Astrocyte (in vitro differentiated cells and primary cell): Measurements from ENCODE around the gene HECW1. TPM values are rescaled to one million over a fixed set of nuclear protein-coding genes. Genes with fewer than 3 reads are reported as not detected.

Experiments
- DNase-seq: peaks from one replicate; pipeline ENCODE4 v3.0.0-alpha.2; 2010; ENCODE audit warnings: low read depth
- FAIRE-seq: peaks from 2 replicates; lab custom pipeline; 2011; peaks lifted over from hg19 to GRCh38; lab: Jason Lieb, UNC
- H2AFZ ChIP-seq: 2 replicates; pipeline ENCODE4 v1.6.0; 2012; ENCODE audit warnings: low read depth, low read length, inconsistent platforms
- H3K27ac ChIP-seq: 2 replicates; pipeline ENCODE4 v1.5.1; 2011; ENCODE audit warnings: low read depth, low read length, inconsistent platforms
- H3K27me3 ChIP-seq: 2 replicates; pipeline ENCODE4 v1.6.0; 2011; ENCODE audit warnings: low read length, inconsistent platforms; ENCODE audit not compliant: insufficient read depth
- H3K36me3 ChIP-seq: 2 replicates; pipeline ENCODE4 v1.5.1; 2011; ENCODE audit warnings: low read length, inconsistent platforms; ENCODE audit not compliant: insufficient read depth
- H3K4me1 ChIP-seq: 2 replicates; pipeline ENCODE4 v1.5.1; 2011; ENCODE audit warnings: low read length, inconsistent platforms; ENCODE audit not compliant: insufficient read depth
- H3K4me2 ChIP-seq: 2 replicates; pipeline ENCODE4 v1.6.0; 2012; ENCODE audit warnings: low read length, inconsistent platforms
- H3K4me3 ChIP-seq: 2 replicates; pipeline ENCODE4 v1.5.1; 2011; ENCODE audit warnings: low read depth, mild to moderate bottlenecking, low read length, inconsistent platforms; ENCODE audit not compliant: insufficient read depth
- H3K79me2 ChIP-seq: 2 replicates; pipeline ENCODE4 v1.6.0; 2012; ENCODE audit warnings: mild to moderate bottlenecking, low read length, inconsistent platforms; ENCODE audit not compliant: insufficient read depth
- H3K9ac ChIP-seq: 2 replicates; pipeline ENCODE4 v1.6.0; 2012; ENCODE audit warnings: mild to moderate bottlenecking, low read length, inconsistent platforms
- H3K9me3 ChIP-seq: 2 replicates; pipeline ENCODE4 v1.5.1; 2012; ENCODE audit warnings: low read depth, mild to moderate bottlenecking, low read length, inconsistent platforms; ENCODE audit not compliant: insufficient read depth
- H4K20me1 ChIP-seq: 2 replicates; pipeline ENCODE4 v1.6.0; 2012; ENCODE audit warnings: low read length, inconsistent platforms; ENCODE audit not compliant: insufficient read depth
- H3K27ac Mint-ChIP-seq: one replicate; pipeline ENCODE4 v1.8.0; 2021; ENCODE audit warnings: mild to moderate bottlenecking, mixed read lengths; ENCODE audit not compliant: unreplicated experiment
- H3K27me3 Mint-ChIP-seq: one replicate; pipeline ENCODE4 v1.8.0; 2021; ENCODE audit warnings: low read depth, mixed read lengths; ENCODE audit not compliant: unreplicated experiment
- H3K36me3 Mint-ChIP-seq: one replicate; pipeline ENCODE4 v1.8.0; 2021; ENCODE audit warnings: low read depth, mixed read lengths; ENCODE audit not compliant: unreplicated experiment
- H3K4me1 Mint-ChIP-seq: one replicate; pipeline ENCODE4 v1.8.0; 2021; ENCODE audit warnings: low read depth, mixed read lengths; ENCODE audit not compliant: unreplicated experiment
- H3K4me3 Mint-ChIP-seq: one replicate; pipeline ENCODE4 v1.8.0; 2021; ENCODE audit warnings: mild to moderate bottlenecking, moderate library complexity, mixed read lengths; ENCODE audit not compliant: unreplicated experiment
- H3K9me3 Mint-ChIP-seq: one replicate; pipeline ENCODE4 v1.8.0; 2021; ENCODE audit warnings: mild to moderate bottlenecking, mixed read lengths; ENCODE audit not compliant: unreplicated experiment
- EZH2 ChIP-seq: IDR thresholded peaks from 2 replicates; pipeline ENCODE4 v1.6.1; 2012; ENCODE audit warnings: mild to moderate bottlenecking, low read length, inconsistent platforms; ENCODE audit not compliant: insufficient read depth
- total RNA-seq: library from RNA; stranded (reverse); gene quantifications from 2 replicates; pipeline ENCODE4 v1.2.1, GENCODE V29; 2021
- TF ChIP-seq, protein P1 (sequence below): IDR thresholded peaks from 2 replicates; pipeline ENCODE4 v1.5.1; 2011; ENCODE audit warnings: low read depth, mild to moderate bottlenecking, inconsistent platforms, low read length, moderate library complexity; ENCODE audit not compliant: insufficient read depth

The HECW1 gene
- total RNA-seq, 1 donor from 2014 or later: 3.3 TPM

DNA sequence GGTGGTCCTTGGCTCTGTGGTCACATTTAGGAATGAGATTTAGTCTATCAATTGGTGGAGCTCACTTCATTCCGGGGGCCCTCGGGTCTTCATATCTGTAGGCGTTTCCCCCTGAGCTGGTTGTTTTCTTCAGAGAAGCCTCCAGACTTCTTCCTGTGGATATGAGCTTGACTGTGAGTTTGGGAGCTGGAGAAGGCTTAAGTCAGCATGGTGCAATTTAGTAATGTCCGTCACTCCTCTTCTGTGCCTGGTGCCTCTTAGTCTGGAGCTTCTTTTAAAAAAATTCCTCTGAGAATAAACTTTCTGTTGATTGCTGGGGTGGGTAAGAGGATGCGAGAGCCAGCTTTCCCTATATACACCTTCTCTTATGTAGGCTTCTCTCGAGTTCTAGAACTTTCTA, 40.2 kb downstream of the HECW1 start:
- H3K79me2 ChIP-seq: no peaks in the 10 kb centered on the region
- Mint-ChIP-seq H3K27ac (no peak overlapping the region), H3K36me3 (no peaks in the 10 kb centered on the region), H3K9me3 (peaks cover under 1% of the 10 kb centered on the region), H3K4me3 (no peak overlapping the region), H3K27me3 (no peaks in the 10 kb centered on the region), H3K4me1 (peaks cover 7% of the 10 kb centered on the region)
- H3K4me1 ChIP-seq: peaks cover 4% of the 10 kb centered on the region
- DNase-seq (no peak), FAIRE-seq (no peak)
- H3K36me3 ChIP-seq: no peaks in the 10 kb centered on the region
- no peak overlapping the region for H3K4me3 ChIP-seq
- TF ChIP-seq, protein P1, sequence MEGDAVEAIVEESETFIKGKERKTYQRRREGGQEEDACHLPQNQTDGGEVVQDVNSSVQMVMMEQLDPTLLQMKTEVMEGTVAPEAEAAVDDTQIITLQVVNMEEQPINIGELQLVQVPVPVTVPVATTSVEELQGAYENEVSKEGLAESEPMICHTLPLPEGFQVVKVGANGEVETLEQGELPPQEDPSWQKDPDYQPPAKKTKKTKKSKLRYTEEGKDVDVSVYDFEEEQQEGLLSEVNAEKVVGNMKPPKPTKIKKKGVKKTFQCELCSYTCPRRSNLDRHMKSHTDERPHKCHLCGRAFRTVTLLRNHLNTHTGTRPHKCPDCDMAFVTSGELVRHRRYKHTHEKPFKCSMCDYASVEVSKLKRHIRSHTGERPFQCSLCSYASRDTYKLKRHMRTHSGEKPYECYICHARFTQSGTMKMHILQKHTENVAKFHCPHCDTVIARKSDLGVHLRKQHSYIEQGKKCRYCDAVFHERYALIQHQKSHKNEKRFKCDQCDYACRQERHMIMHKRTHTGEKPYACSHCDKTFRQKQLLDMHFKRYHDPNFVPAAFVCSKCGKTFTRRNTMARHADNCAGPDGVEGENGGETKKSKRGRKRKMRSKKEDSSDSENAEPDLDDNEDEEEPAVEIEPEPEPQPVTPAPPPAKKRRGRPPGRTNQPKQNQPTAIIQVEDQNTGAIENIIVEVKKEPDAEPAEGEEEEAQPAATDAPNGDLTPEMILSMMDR: no peak
- TF ChIP-seq EZH2: no peak
- no peaks in the 10 kb centered on the region for H4K20me1 ChIP-seq
- no peaks in the 10 kb centered on the region for H3K9me3 ChIP-seq
- H2AFZ ChIP-seq: no peak overlapping the region
- no peaks in the 10 kb centered on the region for H3K27me3 ChIP-seq
- H3K4me2 ChIP-seq: no peak overlapping the region
- H3K9ac ChIP-seq: no peak overlapping the region
- H3K27ac ChIP-seq: no peak overlapping the region

DNA sequence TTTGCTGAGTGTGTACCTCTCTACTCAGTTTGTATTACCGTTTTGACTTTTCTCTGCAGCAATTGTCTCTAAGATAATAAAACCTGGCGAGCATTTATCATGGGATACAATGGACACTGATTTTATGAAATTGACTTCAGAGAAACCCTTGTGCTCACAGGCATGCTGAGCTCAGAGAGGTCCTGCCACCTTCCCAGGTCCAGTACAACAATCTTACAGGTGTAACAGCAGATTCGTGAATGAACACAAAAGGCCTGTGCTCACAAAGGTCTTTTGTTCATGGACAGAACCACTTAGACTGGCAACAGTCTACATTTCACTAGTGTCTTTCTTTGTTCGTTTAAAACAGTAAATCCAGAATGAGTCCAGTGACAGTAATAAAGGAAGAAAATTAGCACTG, 43.2 kb downstream of the HECW1 start:
- no peak for TF ChIP-seq EZH2
- TF ChIP-seq, protein P1: no peak
- Mint-ChIP-seq H3K27me3 (no peaks in the 10 kb centered on the region), H3K9me3 (no peaks in the 10 kb centered on the region), H3K36me3 (no peaks in the 10 kb centered on the region), H3K27ac (no peak overlapping the region), H3K4me3 (no peak overlapping the region), H3K4me1 (no peaks in the 10 kb centered on the region)
- Histone ChIP-seq H3K27me3 (no peaks in the 10 kb centered on the region), H3K4me3 (no peak overlapping the region), H3K4me2 (no peak overlapping the region), H3K4me1 (no peaks in the 10 kb centered on the region), H3K27ac (no peak overlapping the region), H3K79me2 (no peaks in the 10 kb centered on the region), H3K9ac (no peak overlapping the region), H3K9me3 (no peaks in the 10 kb centered on the region), H4K20me1 (no peaks in the 10 kb centered on the region), H2AFZ (no peak overlapping the region), H3K36me3 (no peaks in the 10 kb centered on the region)
- no peak for FAIRE-seq
- DNase-seq: no peak

DNA sequence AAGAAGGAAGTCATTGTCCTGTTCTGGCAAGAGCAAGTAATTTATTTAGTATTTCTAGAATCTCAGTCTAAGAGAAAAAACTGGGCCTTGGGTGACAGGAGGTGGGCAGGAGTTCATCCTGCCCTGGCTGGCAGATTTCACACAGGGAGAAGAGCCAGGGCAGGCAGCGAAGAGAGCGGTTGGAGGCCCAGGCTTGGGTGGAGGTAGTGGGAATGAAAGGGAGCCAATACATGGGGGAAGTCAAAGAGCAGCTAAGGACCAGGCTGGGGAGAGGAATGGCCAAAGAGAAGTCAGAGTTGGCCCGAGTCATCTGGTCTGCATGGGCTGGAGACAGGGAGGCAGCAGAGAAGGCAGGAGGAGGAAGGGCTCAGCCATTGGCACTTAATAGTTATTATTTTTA, 51.4 kb downstream of the HECW1 start:
- Histone ChIP-seq H4K20me1 (no peaks in the 10 kb centered on the region), H3K4me1 (peaks cover 16% of the 10 kb centered on the region), H3K4me2 (no peak overlapping the region), H3K4me3 (no peak overlapping the region), H3K27ac (no peak overlapping the region), H3K36me3 (no peaks in the 10 kb centered on the region), H3K9me3 (no peaks in the 10 kb centered on the region), H2AFZ (no peak overlapping the region), H3K27me3 (no peaks in the 10 kb centered on the region), H3K9ac (no peak overlapping the region), H3K79me2 (no peaks in the 10 kb centered on the region)
- TF ChIP-seq, protein P1: no peak
- TF ChIP-seq EZH2: no peak
- peak overlapping the region; percentile 23 for H3K27ac Mint-ChIP-seq
- H3K9me3 Mint-ChIP-seq: peaks cover 2% of the 10 kb centered on the region
- H3K36me3 Mint-ChIP-seq: peaks cover 4% of the 10 kb centered on the region
- FAIRE-seq: no peak
- H3K27me3 Mint-ChIP-seq: no peaks in the 10 kb centered on the region
- H3K4me3 Mint-ChIP-seq: no peak overlapping the region
- H3K4me1 Mint-ChIP-seq: peaks cover 16% of the 10 kb centered on the region
- DNase-seq: no peak
